GM13977 (cell line): ENCODE data around the gene CLIP3.

ENCODE experiments used
- DNase-seq: peaks from one replicate; pipeline ENCODE4 v3.0.0; 2012; ENCODE audit warnings: low spot score
- in situ Hi-C: fragments of 300-500 bp; cut with MboI; formaldehyde crosslinking; loops from one replicate; pipeline ENCODE4 v1.12.0; 2022; ENCODE audit warnings: low sequenced_read_pairs, low pct_unique_long_range_greater_than_20kb, mixed read lengths, inconsistent platforms; ENCODE audit not compliant: unreplicated experiment
- TF ChIP-seq, protein P1 (sequence below): IDR thresholded peaks from 2 replicates; pipeline ENCODE4 v1.5.1; 2012; ENCODE audit warnings: mild to moderate bottlenecking, control low read depth; ENCODE audit not compliant: insufficient read depth; ENCODE audit errors: extremely low read depth, missing control alignments

CLIP3 gene

DNA sequence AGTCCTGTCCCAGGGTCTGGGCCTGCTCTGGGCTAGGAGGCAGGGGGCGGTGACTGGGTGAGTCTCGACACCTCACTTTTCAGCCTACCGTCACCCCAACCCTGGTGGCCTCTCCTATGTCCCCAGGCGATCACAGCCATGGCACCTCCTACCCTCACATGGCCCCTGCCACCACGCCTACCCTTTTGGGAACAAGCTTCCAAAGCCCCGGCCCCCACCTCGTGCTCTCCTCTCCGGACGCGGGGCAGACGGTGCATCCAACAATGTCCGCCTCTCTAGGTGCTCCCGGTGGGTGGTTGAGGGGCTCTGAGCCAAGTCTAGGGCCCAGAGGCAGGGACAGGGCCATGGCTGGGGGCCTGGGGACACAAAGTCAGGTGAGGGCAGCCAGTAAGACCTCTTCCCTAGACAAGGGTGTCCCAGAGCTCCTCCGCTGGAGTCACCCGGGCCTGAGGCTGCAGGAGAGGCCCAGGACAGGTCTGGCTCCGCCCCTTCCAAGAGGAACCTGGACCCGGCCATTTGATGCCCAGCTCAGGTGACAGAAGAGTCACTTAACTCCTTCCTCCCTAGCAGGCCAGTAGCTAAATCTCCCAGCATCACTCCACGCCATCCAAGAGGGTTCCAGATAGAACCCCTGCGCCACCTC, 24.2 kb downstream of the CLIP3 start, which contains the start of gene SYNE4:
TSS of gene SYNE4 (minus strand) at position 478 of the 643 bp plus-strand sequence. CDS start at position 346, 132 bp downstream.
- DNase-seq, result no peak
- in situ Hi-C loops, result no loop called here
- TF ChIP-seq, protein P1, sequence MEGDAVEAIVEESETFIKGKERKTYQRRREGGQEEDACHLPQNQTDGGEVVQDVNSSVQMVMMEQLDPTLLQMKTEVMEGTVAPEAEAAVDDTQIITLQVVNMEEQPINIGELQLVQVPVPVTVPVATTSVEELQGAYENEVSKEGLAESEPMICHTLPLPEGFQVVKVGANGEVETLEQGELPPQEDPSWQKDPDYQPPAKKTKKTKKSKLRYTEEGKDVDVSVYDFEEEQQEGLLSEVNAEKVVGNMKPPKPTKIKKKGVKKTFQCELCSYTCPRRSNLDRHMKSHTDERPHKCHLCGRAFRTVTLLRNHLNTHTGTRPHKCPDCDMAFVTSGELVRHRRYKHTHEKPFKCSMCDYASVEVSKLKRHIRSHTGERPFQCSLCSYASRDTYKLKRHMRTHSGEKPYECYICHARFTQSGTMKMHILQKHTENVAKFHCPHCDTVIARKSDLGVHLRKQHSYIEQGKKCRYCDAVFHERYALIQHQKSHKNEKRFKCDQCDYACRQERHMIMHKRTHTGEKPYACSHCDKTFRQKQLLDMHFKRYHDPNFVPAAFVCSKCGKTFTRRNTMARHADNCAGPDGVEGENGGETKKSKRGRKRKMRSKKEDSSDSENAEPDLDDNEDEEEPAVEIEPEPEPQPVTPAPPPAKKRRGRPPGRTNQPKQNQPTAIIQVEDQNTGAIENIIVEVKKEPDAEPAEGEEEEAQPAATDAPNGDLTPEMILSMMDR, result no peak

DNA sequence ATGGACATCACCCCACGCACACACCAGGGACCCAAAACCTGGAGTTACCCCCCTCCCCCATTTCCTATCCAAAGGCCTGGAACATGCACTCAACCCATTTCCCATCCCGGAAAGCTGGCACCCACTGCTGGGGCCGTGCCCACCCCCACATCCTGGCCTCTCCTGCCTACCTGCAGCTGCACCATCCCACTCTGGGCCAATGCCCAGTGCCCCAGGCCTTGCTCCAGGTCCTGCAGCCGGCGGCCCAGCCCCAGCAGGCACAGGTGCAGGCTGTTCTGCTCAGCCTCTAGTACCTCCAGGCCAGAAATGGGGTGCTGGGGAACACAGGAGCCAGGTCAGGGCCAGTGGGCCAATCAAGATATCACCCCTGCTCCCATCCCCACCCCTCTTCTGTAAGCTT, 25.7 kb downstream of the CLIP3 start:
- in situ Hi-C loops, result no loop called here
- DNase-seq, result no peak
- TF ChIP-seq, protein P1, result no peak

DNA sequence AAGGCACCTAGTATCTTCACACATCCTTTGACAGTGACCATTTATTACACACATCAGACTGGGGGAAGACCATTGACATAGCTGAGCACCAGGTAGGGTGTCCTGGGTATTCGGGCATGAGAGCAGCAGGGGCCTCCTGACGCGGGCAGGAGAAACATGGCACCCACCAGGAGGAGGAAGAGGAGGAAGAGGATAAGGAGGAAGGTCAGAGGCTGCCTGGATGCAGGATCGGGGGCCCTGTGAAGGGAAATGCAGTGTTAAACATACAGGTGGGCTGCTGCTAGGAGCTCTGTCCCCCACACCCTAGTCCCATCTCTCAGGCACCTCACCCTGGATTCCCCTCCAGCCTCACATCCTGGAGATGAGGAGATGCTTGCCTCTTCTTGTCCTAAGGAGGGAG, 29.4 kb downstream of the CLIP3 start:
- no peak for DNase-seq
- TF ChIP-seq, protein P1, result no peak
- in situ Hi-C loops, result no loop called here

DNA sequence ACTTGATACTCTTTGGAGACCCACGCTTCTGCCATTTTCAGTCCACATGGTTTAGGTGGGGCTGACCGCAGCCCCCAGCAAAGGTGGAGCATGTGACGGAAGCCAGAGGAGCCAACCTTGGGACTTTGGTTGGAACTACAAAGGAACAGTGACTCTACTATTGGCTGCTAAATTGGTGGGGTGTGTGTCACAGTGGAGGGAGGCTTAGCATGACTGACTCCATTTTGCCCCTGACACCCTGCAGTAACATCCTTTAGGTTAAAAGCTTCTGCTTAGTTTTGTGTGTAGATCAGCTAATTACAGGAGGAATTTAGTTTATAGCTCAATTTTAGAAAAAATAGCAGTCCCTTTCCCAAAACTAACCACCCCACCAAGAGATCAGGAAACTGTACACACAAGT, 31.1 kb downstream of the CLIP3 start:
- DNase-seq, result no peak
- in situ Hi-C loops, result no loop called here
- TF ChIP-seq, protein P1, result no peak

DNA sequence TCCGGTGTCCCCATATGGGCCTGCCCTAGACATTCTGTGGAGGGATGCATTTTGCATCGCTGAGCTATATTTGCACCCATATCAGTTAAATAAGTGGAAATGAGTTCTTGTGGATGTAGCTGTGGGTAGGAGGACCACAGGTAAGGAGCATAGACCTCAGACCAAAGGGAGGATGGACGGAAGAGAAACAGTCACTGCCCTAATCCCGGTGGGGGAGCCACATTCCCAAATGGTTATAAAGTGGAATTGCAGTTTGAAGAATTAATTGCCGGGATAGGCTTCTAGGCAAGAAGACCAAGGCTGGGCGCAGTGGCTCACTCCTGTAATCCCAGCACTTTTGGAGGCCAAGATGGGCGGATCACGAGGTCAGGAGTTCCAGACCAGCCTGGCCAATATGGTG, 35.9 kb downstream of the CLIP3 start:
- DNase-seq, result no peak
- TF ChIP-seq, protein P1, result no peak
- in situ Hi-C loops, result no loop called here

DNA sequence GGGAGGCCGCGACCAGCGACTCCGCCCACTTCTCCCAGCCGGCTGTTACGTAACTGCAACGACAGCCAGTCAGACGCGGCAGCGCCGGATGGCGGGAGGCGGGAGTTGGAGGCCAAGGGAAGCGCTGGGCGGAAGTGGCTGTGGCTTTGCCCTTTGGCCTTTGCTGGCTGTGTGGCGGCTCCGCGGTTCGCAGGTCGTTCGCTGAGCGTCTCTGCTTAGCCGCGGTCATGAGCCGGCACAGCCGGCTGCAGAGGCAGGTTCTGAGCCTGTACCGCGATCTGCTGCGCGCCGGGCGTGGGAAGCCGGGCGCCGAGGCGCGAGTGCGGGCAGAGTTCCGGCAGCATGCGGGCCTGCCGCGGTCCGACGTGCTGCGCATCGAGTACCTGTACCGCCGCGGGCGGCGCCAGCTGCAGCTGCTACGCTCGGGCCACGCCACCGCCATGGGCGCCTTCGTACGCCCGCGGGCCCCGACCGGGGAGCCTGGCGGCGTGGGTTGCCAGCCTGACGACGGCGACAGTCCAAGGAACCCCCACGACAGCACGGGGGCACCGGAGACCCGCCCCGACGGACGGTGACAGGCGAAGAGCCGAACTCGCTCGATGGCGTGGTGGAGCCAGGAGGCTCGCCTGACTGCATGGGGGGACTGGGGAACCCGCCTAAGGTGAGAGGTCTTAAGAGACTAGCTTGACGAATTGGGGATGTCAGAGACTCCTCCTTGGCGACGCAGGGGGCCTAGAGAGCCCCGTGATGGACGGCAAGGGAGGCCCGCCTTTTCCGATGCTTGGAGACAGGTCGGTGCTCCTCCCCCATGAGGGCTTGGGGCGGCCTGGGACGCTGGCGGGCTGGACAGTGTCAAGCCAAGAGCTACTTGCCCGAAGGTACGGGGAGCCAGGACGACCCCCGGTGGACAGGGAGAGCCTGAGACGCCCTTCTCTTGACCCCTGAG, 37.4 kb downstream of the CLIP3 start, which contains the start of gene SDHAF1:
TSS of gene SDHAF1 (plus strand) at position 141 of the 946 bp plus-strand sequence. CDS start at position 228, 87 bp downstream.
- DNase-seq, result peak; percentile 99
- TF ChIP-seq, protein P1, result peak; percentile 11
- in situ Hi-C loops, result no loop called here
